Thyroid gland (tissue), 4 donors: ENCODE results near the gene TRUB2.

Source experiments
- POLR2A ChIP-seq, 2 donors: fragments of 450-650 bp; IDR thresholded peaks; one replicate each; pipeline ENCODE4 v1.6.1; 2017; ENCODE audit warnings: antibody characterized with exemption in 2 of 2, mild to moderate bottlenecking in 2 of 2, moderate library complexity in 1 of 2
- TF ChIP-seq, protein P1 (sequence below), 6 experiments: fragments of 200-600 bp in 3 of 6; fragments of 450-650 bp in 3 of 6; sonication (generic) in 3 of 6; IDR thresholded peaks; one replicate each; pipeline ENCODE4 v1.5.1; 2016 to 2019; ENCODE audit warnings: antibody characterized with exemption in 6 of 6, mild to moderate bottlenecking in 2 of 6, inconsistent platforms in 1 of 6, moderate library complexity in 1 of 6

DNA sequence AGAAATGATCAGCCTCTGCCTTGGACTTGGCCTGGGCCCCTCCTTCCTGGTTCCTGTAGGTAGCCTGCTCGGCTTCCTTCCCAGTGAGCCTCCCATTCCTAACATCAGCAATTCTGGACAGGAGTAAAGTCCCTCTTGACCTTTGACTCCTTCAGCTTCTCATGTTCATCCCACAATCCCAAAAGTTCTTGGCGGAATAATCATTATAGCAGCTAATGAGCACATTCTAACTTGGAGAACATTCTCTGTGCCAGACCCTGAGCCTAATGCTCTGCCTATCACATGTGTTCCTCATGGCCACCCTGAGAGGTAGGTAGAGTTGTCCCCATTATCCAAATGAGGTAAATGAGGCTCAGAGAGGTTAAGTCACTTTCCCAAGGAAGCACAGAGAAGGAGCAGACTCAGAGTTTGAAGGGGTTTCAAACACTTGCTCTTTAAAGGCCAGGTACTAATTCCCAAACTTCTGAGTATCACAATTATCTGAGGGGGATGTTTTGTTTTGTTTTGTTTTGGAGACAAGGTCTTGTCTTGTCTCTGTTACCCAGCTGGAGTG is 24.9 kb downstream of the TRUB2 start:
- TF ChIP-seq, protein P1, sequence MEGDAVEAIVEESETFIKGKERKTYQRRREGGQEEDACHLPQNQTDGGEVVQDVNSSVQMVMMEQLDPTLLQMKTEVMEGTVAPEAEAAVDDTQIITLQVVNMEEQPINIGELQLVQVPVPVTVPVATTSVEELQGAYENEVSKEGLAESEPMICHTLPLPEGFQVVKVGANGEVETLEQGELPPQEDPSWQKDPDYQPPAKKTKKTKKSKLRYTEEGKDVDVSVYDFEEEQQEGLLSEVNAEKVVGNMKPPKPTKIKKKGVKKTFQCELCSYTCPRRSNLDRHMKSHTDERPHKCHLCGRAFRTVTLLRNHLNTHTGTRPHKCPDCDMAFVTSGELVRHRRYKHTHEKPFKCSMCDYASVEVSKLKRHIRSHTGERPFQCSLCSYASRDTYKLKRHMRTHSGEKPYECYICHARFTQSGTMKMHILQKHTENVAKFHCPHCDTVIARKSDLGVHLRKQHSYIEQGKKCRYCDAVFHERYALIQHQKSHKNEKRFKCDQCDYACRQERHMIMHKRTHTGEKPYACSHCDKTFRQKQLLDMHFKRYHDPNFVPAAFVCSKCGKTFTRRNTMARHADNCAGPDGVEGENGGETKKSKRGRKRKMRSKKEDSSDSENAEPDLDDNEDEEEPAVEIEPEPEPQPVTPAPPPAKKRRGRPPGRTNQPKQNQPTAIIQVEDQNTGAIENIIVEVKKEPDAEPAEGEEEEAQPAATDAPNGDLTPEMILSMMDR (IDR thresholded peaks at IDR 0.05), result no peak
- TF ChIP-seq POLR2A (IDR thresholded peaks at IDR 0.05), result no peak
